SHP77 (cell line): ENCODE results near the gene ZMYND11.

ENCODE experiments used
- DNase-seq, 2 experiments: peaks; one replicate each; lab custom pipeline; 2025; lab: John Stamatoyannopoulos, UW

The ZMYND11 gene

DNA sequence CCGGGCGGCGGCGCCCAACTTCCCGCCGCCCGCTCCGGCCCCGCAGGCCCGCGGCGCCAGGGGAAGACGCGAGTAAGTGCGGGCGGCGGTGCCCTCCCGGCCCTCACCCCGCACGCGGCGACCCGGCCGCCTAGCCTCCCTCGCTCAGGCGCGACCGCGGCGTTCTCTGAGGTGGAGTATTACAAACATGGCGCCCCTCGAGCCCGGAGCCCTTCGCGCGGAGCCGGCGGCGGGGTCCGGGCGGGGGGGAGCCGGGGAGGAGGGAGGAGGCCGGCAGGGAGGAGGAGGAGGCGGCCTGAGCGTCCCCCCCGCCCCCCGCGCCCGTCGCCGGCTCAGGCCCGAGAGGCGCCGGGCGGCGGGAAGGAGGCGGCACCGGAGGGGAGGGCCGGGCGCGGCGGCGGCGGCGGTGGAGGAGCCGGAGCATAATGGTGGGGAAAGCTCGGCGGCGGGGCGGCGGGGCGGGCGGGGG is at the start of gene ZMYND11:
Gene ZMYND11 (plus strand): TSS at position 324 of the 469 bp plus-strand sequence. CDS start 44,558 bp downstream, outside the sequence.
- DNase-seq, result peak in 1 of 2 experiments; percentile 38

DNA sequence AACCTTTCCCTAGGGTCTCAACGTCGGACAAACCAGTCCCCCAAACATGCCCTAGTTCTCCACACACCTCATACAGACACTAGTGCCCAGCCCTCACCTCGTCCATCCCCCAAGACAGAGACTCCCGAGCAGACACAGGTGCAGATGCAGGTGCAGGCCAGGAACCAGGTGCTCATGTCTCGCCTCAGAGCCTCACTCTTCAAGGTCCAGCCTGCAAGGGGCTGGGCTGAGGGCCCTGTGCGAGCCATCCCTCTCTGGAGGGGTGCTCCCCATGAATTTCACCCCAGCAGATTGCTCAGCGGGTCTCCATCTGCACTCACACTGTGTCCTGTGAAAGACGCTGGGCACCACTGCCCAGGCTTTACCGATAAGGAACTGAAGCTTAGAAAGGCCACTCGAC is 49.2 kb upstream of the ZMYND11 start:
- DNase-seq, result no peak

DNA sequence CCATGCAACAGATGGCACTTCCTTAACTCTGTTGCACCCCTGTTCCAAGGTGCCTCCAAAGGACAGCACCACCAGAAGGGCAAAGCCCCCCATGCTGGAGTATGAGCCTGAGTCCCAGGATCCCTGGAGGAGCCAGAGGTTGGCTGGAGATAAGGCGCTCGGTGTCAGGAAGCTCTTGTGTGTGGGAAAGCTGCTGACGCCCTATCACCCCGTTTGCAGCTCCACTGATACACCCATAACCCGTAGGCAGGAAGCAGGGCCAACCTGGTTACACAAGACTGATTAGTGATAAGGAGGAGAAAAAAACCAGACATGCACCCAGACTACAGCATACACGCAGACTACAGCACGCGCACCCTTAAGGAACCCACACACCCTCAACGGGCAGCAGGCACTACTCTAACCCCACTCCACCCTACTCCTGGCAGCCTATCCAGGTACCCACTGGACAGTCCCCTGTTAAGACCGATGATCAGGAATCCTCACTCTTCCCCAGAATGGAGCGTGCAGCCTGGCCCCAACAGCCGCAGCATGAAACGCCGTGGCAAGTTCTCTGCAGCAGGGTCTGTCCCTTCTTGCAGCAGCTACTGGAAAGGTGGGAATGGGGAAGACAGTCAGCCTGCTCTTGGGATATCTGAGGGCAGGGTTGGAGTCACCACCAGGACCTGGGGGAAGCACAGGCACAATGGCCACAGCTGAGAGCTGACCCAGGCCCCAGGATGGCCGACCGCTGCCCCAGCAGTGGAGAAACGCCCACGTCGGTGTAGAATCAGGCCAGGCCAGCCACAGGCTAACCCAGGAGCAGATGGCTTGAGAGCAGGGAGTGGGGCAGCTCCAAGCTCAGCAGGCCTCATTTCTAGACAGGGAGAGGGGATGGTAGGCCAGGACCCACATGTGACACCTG is 47.8 kb upstream of the ZMYND11 start:
- no peak for DNase-seq

DNA sequence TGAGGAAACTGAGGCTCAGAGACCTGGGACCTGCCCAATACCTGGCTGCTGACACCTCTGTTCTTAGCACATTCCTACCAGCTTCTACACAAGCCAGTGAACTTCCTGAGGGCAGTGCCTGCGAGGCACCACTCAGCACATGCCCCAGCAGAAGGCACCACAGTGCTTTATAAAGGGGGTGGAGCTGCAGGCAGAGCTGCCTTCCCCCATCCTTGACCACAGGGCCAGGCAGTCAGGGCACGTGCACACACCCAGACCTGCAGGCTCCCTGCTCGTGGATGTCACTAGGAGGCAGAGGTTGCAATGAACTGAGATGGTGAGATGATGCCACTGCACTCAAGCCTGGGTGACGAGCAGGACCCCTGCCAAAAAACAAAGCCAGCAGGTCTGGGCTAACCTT is 47.0 kb upstream of the ZMYND11 start:
- DNase-seq, result no peak

DNA sequence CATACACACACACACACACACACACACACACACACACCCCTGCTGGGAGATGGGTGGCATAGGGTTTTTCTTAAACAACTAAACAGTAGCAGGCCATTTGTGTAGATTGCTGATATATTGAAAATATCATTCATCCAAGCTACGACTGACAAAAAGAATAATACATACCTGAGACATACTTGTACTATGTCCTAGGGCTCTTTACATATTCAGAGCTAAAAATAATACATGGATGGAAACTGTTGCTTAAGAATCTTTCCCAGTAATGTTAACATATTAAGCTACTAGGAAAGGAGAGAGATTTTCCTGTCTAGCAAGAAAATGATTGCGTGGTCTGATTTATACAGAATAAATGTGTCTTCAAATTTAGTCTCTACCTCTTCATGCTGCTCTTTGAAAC is 46.0 kb upstream of the ZMYND11 start:
- no peak for DNase-seq

DNA sequence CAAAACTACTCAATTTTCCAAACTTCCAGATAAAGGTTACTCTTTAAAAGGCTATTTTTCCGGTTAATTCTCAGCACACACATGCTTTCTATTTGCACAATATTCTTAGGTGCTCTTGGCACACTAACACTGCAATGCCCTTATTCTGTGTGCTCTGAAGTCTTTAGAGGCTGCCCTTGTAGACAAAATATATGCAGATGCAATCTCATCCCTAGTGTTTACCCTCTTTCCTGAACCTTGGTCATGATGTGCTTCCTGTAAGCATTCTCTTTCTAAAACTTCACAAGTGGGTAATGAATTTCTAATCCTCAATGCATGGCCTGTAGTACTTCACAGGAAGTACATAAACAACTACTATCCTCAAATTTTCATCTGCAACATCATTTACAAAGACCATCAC is 45.1 kb upstream of the ZMYND11 start:
- no peak for DNase-seq

DNA sequence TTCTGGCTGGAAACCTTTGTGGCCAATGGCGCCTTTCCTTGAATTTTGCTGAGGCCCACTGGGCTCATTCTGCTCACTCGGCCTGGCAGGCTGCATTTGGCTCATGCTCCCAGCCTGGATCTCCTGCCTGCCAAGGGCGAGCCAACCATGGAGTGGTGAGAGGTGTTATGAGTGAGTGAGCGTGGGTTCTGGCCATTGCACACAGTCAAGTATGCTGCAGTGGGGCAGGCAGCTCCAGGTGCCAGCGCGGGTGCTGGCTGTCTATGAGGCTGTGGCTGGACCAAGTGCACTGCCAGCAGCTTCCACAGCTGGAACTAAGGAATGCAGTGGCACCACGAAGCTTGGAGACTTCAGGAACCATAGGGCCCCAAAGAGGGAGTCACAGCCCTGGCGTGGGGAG is 43.9 kb upstream of the ZMYND11 start:
- DNase-seq, result no peak

DNA sequence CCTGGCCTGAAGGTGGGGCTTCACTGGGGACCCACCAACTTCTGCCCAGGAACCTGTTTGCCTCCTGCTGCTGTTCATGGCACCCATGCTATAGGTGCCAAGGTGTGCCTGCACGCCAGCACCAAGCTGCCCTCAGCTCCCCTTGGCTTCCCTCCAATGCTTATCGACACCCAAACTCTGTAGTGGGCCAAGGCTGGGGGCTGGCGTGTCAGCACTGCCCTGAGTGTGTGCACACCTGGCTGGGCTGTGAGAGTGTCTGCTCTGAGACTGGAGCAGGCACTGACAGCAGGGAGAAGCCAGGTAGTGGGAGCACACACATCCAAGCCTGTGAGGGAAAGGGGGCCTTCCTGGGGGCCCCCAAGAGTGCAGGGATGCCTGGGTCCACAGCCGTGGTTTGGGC is 43.1 kb upstream of the ZMYND11 start:
- no peak for DNase-seq

DNA sequence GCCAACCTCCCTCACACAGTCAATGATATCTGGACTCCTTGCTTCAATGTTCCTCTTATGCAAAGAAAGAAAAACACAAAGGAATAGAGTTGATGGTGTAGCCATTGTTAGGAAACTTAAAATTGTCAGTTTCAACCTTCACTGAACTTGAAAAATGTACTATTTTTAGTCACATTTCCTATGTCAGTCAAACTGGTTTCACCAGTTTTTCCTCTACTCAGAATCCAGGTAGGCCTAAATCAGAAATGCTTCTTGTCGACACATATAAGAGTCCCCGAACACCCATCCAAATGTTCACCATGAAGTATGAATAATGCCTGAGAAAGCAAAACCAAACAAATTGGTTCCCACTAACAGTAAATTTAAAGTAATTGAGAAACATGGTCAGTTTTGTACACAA is 42.4 kb upstream of the ZMYND11 start:
- DNase-seq, result no peak

DNA sequence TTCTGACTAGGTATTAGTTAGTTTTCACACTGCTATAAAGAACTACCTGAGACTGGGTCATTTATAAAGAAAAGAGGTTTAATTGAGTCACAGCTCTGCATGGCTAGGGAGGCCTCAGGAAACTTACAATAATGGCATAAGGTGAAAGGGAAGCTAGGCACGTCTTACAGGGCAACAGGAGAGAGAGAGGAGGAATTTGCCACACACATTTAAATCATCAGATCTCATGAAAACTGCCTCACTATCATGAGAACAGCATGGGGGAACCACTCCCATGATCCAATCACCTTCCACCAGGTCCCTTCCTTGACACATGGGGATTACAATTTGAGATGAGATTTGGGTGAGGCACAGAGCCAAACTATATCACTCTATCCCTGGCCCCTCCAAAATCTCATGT is 40.6 kb upstream of the ZMYND11 start:
- DNase-seq, result no peak

DNA sequence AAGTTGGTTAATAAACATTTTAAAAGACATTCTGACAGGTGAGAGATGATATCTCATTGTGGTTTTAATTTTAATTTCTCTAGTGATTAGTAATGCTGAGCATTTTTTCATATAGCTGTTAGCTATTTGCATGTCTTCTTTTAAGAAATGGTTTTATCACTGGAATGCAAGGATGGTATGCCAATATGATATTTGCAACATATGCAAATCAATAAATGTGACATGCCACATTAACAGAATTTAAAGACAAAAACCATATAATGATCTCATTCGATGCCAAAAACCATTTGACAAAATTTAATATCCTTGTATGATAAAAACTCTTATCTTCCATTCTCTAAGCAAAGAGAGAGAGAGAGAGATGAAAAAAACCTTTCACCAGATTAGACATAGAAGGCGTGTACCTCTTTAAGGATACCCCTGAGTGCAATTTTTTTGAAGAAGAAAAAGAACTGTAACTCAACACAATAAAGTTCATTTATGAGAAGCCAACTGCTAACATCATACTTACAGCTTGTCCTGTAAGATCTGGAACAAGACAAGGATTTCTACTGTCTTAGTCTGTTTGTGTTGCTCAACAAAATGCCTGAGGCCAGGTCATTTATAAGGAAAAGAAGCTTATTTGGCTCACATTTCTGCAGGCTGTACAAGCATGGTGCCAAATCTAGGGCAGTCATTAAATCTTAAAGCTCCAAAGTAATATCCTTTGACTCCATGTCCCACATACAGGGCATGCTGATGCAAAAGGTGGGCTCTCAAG is 39.7 kb upstream of the ZMYND11 start:
- DNase-seq, result no peak

DNA sequence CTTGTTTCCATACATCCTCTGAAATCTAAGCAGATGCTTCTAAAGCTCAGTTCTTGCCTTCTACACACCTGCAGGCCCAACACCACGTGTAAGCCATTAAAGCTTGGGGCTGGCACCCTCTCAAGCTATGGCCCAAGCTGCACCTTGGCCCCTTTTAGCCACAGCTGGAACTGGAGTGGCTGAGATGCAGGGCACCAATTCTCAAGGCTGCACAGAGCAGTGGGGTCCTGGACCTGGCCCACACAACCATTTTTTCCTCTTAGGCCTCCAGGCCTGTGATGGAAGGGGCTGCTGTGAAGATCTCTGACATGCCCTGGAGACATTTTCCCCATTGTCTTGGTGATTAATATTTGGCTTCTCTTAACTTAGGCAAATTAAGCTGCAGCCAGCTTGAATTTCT is 38.8 kb upstream of the ZMYND11 start:
- no peak for DNase-seq

DNA sequence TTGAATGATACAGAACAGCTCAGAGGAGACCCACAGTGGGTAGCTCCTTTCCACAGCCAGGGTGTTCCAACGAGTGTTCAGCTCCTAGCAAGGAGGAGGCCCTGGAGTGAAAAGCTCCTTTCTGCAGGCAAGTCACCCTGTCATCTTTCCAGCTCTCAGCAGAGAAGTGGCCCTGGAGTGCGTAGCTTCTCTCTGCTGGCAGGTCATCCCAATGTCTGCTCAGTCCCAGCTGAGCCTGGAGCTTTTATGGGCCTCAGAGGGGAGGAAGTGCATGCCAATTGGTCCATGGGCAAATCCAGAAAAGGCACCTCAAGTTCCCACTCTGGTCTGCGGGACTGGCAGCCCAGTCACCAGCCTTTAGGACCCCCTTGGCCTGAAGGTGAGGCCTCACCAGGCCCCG is 30.8 kb upstream of the ZMYND11 start:
- DNase-seq, result no peak

DNA sequence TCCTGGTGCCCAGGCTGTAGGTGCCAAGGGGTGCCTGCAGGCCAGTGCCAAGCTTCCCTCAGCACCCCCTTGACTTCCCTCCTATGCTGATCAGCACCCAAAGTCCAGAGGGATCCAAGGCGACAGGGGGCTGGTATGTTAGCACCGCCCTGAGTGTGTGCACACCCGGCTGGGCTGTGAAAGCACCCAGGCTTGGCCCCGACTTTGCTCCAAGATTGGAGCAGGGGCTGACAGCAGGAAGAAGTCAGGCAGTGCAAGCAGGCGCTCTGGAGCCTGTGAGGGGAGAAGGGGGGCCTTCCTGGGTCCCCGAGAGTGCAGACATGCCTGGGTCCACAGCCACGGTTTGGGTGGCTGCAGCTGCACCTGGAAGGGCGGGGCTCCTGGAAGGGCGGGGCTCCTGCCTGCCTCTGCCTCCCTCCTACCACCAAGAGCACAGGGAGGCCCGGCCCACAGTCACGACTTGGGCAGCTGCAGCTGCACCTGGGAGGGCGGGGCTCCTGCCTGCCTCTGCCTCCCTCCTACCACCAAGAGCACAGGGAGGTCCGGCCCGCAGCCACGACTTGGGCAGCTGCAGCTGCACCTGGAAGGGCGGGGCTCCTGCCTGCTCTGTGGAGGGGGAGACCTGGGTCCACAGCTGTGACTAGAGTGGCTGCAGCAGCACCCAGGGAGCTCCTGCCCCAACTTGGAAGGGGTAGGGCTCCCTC is 30.2 kb upstream of the ZMYND11 start:
- DNase-seq, result peak; percentile 71 to 82

DNA sequence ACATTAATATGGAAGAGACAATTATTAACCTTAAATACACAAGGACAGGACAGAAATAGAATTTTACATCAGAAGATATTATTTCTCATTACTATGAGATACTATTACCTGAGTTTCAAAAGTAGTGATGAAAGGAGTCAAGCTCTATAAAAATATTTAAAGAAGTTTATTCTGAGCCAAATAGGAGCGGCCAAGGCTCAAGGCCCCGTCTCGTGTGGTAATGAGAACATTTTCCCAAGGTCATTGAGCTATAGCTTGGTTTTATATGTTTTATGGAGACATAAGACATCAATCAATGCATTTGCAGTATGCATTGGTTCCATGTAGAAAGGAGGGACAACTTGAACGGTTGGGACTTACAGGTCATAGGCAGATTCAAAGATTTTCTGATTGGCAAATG is 29.4 kb upstream of the ZMYND11 start:
- no peak for DNase-seq

DNA sequence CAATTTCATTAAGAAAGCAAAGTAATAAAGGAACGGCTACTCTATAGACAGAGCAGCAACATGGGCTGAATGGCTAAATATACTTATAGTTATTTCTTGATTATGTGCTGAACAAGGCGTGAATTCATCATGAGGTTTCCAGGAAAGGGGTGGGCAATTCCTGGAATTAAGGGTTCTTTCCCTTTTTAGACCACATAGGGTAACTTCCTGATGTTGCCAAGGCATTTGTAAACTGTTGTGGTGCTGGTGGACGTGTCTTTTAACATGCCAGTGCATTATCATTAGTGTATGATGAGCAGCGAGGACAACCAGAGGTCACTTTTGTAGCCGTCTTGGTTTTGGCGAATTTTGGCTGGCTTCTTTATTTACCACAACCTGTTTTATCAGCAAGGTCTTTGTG is 28.5 kb upstream of the ZMYND11 start:
- no peak for DNase-seq

DNA sequence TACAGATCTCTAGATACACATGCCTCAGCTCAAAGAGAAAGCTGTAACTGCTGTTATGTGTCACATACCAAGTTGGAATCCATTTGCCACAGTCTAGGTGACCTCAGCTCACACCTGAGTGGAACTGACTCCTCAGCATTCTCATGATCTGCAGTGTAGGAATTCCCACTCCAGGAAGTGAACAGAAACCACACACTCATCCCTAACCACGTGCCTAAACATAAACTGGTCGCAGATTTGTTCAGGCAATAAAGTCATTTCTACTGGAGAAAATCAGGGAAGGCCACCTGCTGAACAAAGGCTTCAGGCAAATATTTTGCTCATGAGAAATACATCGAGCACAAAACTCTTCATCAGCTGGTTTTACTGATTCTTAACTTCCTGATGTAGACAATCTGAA is 23.0 kb upstream of the ZMYND11 start:
- DNase-seq, result no peak

DNA sequence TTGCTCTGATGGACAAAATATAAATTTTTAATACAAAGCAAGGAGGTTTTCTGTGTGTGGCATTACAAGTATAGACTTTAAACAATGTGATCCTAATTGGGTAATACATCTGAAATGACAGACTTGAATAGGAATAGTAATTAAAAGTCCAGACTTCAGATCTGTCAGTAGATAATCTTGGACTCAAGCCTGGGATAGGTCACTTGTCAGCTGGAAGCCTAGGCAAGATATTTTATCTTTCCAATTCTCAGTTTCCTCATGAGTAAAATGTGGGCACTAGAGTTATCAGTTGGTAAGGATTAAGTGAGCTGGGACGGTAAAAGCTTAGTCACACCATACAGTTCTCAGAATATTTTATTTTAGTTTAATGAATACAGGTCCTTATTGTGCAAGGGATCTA is 10.4 kb upstream of the ZMYND11 start:
- DNase-seq, result no peak

DNA sequence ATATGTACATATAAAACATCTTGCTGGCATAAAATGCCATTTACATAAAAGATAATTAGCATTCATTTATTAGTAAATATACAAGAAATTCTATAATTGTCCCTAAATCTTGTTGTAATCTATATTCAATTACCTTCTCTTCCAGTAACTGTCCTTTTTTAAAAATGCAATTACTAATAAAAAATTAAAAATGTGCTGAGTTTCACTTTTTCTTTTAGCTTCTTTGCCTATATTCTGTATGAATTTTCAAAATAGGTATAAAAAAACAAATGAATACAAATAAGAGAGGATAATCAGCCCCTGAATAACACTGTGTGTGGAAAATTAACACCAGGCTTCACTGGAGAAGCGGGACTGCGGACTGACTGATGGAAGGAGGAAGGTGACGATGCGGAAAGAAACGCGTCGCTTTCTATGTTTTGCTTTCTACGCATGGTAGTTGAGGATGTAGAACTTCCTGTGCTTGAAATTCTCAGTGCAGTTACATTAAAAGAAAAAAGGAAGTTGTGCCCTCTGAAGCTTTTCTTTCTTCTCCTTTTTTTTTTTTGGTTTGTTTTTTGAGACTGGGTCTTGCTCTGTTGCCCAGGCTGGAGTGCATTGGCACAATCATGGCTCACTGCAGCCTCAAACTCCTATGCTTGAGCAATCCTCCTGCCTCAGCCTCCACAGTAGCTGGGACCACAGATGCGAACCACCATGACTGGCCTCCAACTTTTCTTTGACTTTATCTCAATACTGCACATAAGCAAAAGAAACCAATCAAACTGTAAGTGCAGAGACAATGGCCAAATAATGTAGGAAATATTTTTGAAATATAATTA is 7.4 kb upstream of the ZMYND11 start:
- no peak for DNase-seq

DNA sequence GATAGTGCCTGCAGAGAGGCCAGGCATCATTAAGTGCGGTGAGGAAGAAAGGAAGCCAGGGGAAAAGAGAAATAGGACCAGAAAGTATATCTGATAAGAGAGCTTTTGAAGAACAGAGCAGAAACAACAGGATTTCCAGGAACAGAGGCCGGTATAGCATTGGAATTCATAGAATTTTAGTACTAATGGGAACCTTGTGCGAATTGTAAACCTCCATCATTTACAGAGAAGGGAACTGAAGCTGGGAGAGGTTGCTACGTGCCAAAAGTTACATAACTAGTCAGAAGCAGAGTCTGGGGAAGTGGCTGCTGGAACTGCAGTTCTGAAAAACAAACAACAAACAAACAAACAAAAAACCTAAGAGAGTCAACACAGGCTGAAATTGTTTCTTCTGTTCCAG is 5.4 kb upstream of the ZMYND11 start:
- DNase-seq, result no peak
